ENCODE results near the gene PXDN. TPM values are rescaled to one million over a fixed set of nuclear protein-coding genes. Genes with fewer than 3 reads are reported as not detected.
"Not testable (repeated sequence)": the region's sequence is repeated elsewhere in the genome, so short reads cannot be mapped to it uniquely, and the experiment has no call there.

The PXDN gene
- total RNA-seq, 2 experiments from 2014 or later = 2.0 to 3.1 TPM

GRCh38 chr2:1784087-1784486 lies 39.8 kb upstream of the PXDN start:
- Mint-ChIP-seq H3K4me1 (peaks cover 38% of the 10 kb centered on the region), H3K27me3 (no peaks in the 10 kb centered on the region), H3K9me3 (ENCODE audit: low read depth) (no peaks in the 10 kb centered on the region), H3K27ac (no peak overlapping the region), H3K36me3 (no peaks in the 10 kb centered on the region), H3K4me3 (no peak overlapping the region)
- ATAC-seq = no peak
- CTCF ChIA-PET = interaction anchor here (0.9 to 1.0 kb wide), 2 partner anchors 14 to 18 kb away, joined by 3 read pairs; no protein-coding TSS in a partner anchor
- peak; percentile 46 for DNase-seq

DNA sequence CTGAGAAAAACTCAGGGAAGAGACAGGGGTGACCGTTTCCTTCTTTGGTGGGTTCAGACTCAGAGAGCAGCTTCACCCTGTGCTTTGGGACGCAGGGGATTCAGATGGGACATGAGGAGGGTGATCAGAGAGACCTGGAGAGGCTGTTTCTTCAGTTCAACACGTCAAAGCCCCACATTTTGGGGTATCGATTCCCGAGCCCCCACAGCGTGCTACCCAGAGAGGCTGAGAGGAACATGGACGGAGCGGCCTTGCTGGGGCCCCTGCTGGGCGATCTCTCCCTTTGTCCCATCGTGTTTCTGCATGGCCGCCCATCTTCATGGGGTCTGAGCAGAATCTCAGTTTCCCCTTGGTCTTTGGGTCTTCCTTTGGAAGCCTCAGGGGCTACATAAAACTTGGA lies 38.2 kb upstream of the PXDN start:
- H3K9me3 Mint-ChIP-seq (ENCODE audit: low read depth) = no peaks in the 10 kb centered on the region
- DNase-seq = no peak
- CTCF ChIA-PET = interaction anchor here (1.8 kb wide), 1 partner anchor 13 kb away, joined by 6 read pairs; no protein-coding TSS in a partner anchor
- H3K27me3 Mint-ChIP-seq = no peaks in the 10 kb centered on the region
- peaks cover 39% of the 10 kb centered on the region for H3K4me1 Mint-ChIP-seq
- no peak for ATAC-seq
- no peaks in the 10 kb centered on the region for H3K36me3 Mint-ChIP-seq
- peak overlapping the region; percentile 83 for H3K27ac Mint-ChIP-seq
- no peak overlapping the region for H3K4me3 Mint-ChIP-seq

DNA sequence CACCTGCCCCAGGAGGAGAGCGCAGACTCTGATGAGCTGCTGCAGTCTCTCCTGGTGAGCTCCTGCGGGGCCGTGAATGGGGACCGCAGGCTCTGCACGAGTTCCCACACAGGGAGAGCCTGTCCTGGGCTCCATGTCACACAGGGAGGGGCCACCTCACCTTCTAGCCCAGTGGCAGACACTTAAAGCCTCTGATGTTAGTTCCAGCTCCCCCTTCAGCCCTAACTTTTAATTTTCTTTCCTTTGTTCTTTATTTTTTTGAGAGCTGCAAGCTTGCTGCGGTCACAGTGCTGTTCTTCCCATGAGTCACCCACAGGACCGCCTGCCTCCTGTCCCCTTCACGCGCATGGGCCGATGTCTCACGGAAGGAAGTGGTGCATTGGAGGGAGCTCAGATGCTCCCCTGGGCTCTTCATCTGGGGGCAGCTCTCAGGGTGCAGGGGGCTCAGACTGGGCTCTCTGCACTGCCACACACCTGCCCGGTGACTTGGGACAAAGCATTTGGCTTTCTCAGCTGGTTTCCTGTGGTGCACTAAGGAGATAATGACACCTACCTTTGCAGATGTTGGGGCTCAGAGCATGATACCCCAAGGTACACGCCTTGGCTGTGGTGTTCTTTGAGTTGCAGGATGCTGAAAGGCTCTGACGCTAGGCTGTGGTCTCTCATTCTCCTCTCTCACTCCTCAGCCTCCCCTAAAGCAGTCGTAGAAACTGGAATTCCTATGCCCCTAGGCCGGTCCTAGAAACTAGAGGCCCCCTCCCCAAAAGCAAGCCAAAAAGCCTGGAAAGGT lies 37.2 kb upstream of the PXDN start:
- Mint-ChIP-seq H3K9me3 (ENCODE audit: low read depth) (no peaks in the 10 kb centered on the region), H3K4me3 (peak overlapping the region; percentile 32), H3K27ac (peak overlapping the region; percentile 83), H3K36me3 (no peaks in the 10 kb centered on the region), H3K27me3 (no peaks in the 10 kb centered on the region), H3K4me1 (peaks cover 39% of the 10 kb centered on the region)
- DNase-seq = peak; percentile 82
- CTCF ChIA-PET = interaction anchor here (1.3 to 1.8 kb wide), 2 partner anchors 12 to 37 kb away, joined by 5 to 6 read pairs; no protein-coding TSS in a partner anchor
- ATAC-seq = peak; percentile 86

GRCh38 chr2:1780693-1781092 lies 36.4 kb upstream of the PXDN start:
- no peaks in the 10 kb centered on the region for H3K27me3 Mint-ChIP-seq
- H3K9me3 Mint-ChIP-seq (ENCODE audit: low read depth) = no peaks in the 10 kb centered on the region
- no peak for DNase-seq
- peak; percentile 5 for ATAC-seq
- CTCF ChIA-PET = interaction anchor here (1.3 to 1.8 kb wide), 2 partner anchors 11 to 37 kb away, joined by 5 to 6 read pairs; no protein-coding TSS in a partner anchor
- H3K27ac Mint-ChIP-seq = peak overlapping the region; percentile 83
- peak overlapping the region; percentile 23 for H3K4me3 Mint-ChIP-seq
- peaks cover 39% of the 10 kb centered on the region for H3K4me1 Mint-ChIP-seq
- H3K36me3 Mint-ChIP-seq = no peaks in the 10 kb centered on the region

DNA sequence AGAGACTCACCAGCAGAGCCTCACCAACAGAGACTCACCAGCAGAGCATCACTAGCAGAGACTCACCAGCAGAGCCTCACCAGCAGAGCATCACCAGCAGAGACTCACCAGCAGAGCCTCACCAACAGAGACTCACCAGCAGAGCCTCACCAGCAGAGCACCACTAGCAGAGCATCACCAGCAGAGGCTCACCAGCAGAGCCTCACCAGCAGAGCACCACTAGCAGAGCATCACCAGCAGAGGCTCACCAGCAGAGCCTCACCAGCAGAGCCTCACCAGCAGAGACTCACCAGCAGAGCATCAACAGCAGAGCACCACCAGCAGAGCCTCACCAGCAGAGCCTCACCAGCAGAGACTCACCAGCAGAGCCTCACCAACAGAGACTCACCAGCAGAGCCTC lies 35.7 kb upstream of the PXDN start:
- peak overlapping the region; percentile 69 for H3K27ac Mint-ChIP-seq
- H3K4me3 Mint-ChIP-seq; DNase-seq; CTCF ChIA-PET; H3K9me3 Mint-ChIP-seq (ENCODE audit: low read depth); H3K27me3 Mint-ChIP-seq; H3K36me3 Mint-ChIP-seq; ATAC-seq: not testable (repeated sequence)
- H3K4me1 Mint-ChIP-seq = peaks cover 39% of the 10 kb centered on the region

DNA sequence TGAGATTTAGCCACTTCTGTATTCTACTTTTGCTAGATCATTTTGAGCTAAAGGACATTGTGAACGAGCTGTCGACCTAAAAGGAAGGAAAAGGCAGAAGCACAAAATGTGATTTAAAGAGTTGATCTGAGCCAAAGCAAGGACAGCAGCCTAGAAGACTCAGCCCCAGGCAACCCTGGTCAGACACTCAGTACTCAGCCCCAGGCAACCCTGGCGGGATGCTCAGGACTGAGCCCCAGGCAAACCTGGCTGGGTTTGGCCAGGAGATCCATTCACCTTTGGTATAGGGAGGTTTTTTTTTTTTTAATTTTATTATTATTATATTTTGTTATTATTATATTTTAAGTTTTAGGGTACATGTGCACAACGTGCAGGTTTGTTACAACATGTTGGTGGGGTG lies 34.3 kb upstream of the PXDN start:
- H3K27me3 Mint-ChIP-seq = no peaks in the 10 kb centered on the region
- CTCF ChIA-PET = interaction anchor here (1.8 kb wide), 1 partner anchor 9 kb away, joined by 6 read pairs; no protein-coding TSS in a partner anchor
- H3K9me3 Mint-ChIP-seq (ENCODE audit: low read depth) = no peaks in the 10 kb centered on the region
- ATAC-seq (no peak), DNase-seq (no peak)
- H3K27ac Mint-ChIP-seq = no peak overlapping the region
- no peaks in the 10 kb centered on the region for H3K36me3 Mint-ChIP-seq
- no peak overlapping the region for H3K4me3 Mint-ChIP-seq
- H3K4me1 Mint-ChIP-seq = peaks cover 33% of the 10 kb centered on the region

DNA sequence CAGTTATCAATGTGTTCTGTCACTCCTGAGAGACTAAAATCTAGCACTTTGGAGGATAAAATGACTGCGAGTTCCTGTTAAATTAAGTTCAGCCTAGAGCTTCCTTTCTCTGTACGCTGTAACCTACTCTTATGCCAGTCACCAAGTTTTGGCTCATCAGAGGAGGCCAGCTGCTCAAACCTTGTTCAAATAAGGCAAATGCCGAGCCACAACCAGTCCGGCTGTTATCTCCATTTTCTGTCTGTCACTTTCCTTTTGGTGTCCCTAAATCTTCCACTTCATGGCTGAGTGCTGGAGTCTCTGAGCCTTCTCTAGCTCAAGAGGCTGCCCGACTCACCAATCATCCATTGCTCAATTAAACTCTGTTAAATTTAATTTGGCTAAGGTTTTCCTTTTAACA lies 33.5 kb upstream of the PXDN start:
- CTCF ChIA-PET = interaction anchor here (1.8 kb wide), 1 partner anchor 8 kb away, joined by 6 read pairs; no protein-coding TSS in a partner anchor

GRCh38 chr2:1777156-1777555 lies 32.8 kb upstream of the PXDN start:
- CTCF ChIA-PET = interaction anchor here (1.5 to 1.8 kb wide), 2 partner anchors 8 to 41 kb away, joined by 5 to 6 read pairs; no protein-coding TSS in a partner anchor
- Mint-ChIP-seq H3K27ac (no peak overlapping the region), H3K4me1 (peaks cover 24% of the 10 kb centered on the region), H3K9me3 (ENCODE audit: low read depth) (no peaks in the 10 kb centered on the region), H3K4me3 (no peak overlapping the region), H3K36me3 (no peaks in the 10 kb centered on the region), H3K27me3 (no peaks in the 10 kb centered on the region)
- DNase-seq = no peak
- ATAC-seq = no peak

More for the DNA sequence above, 33.5 kb upstream of the PXDN start:
- DNase-seq = no peak
- ATAC-seq = no peak
- Mint-ChIP-seq H3K36me3 (no peaks in the 10 kb centered on the region), H3K4me3 (no peak overlapping the region), H3K27ac (no peak overlapping the region), H3K4me1 (peaks cover 30% of the 10 kb centered on the region), H3K9me3 (ENCODE audit: low read depth) (no peaks in the 10 kb centered on the region), H3K27me3 (no peaks in the 10 kb centered on the region)

- H3K9me3 Mint-ChIP-seq (ENCODE audit: low read depth) = no peaks in the 10 kb centered on the region
- no peak overlapping the region for H3K4me3 Mint-ChIP-seq
- DNase-seq (no peak), ATAC-seq (no peak)
- H3K4me1 Mint-ChIP-seq = peaks cover 9% of the 10 kb centered on the region
- no peak overlapping the region for H3K27ac Mint-ChIP-seq
- CTCF ChIA-PET = interaction anchor here (1.5 kb wide), 1 partner anchor 42 kb away, joined by 5 read pairs; no protein-coding TSS in a partner anchor
- H3K36me3 Mint-ChIP-seq = no peaks in the 10 kb centered on the region
- H3K27me3 Mint-ChIP-seq = no peaks in the 10 kb centered on the region
Observed at GRCh38 chr2:1775511-1776035, 31.3 kb upstream of the PXDN start.

GRCh38 chr2:1774929-1775328 lies 30.6 kb upstream of the PXDN start:
- H3K27ac Mint-ChIP-seq = no peak overlapping the region
- no peak overlapping the region for H3K4me3 Mint-ChIP-seq
- CTCF ChIA-PET = no interaction called here

DNA sequence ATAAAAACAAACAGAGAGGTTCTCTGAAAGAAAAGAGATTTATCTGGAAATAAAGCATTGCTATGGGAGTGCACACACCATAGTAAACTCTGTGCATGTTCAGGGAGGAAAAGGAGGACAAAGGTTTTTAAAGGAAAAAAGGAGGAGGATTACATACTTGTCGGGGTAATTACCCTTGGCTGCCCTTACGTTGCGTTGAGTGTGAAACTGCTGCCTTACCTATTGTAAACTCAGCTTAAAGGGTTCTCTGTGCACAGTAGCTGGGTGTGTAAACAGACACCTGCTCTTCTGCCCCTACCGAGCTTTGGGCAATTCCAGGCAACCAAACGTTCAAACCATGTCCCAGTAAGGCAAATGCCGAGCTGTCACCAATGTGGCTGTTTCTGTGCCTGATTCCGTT lies 29.6 kb upstream of the PXDN start:
- H3K9me3 Mint-ChIP-seq (ENCODE audit: low read depth) = no peaks in the 10 kb centered on the region
- no peak overlapping the region for H3K27ac Mint-ChIP-seq
- ATAC-seq (no peak), DNase-seq (no peak)
- peaks cover under 1% of the 10 kb centered on the region for H3K4me1 Mint-ChIP-seq
- CTCF ChIA-PET = no interaction called here
- H3K4me3 Mint-ChIP-seq = no peak overlapping the region
- H3K36me3 Mint-ChIP-seq = no peaks in the 10 kb centered on the region
- no peaks in the 10 kb centered on the region for H3K27me3 Mint-ChIP-seq

More at GRCh38 chr2:1774929-1775328, 30.6 kb upstream of the PXDN start:
- Mint-ChIP-seq H3K27me3 (no peaks in the 10 kb centered on the region), H3K9me3 (ENCODE audit: low read depth) (no peaks in the 10 kb centered on the region), H3K4me1 (peaks cover 6% of the 10 kb centered on the region), H3K36me3 (no peaks in the 10 kb centered on the region)
- DNase-seq (no peak), ATAC-seq (no peak)

DNA sequence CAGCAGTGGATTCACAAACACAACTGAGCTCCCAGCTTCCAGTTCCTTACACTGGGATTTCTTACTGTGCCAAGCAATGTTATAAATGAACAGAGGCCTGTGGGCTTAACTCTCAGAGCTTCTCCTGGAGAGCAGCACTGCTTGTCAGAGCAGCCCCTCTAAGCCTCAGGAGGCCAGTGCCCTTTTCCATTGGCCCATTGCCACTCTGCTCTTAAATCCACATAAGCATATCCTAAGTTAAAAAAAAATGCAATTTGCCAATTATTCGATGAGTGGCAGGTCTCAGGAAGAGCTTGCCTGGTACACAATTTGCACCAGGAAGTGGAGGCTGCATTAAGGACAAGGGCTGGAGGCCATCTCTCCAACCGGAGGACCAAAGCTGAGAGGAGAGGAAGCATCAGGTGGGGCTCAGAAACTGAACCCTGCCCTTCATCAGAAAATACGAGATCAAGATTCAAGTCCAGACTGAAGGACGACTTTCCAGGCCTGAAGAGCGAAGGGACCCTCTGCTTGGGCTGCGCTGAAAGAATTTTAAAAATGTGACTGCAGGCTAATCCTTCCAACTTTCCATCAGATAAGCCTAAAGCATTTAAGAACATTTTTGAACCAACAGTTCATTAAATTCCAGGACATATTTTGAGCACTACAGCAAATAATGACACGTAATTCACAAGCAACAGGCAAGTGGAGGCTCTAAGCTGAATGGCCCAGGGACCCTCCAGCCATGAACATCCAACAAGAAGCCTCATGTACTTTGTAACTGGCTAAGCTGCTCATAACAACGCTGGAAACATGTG lies 28.4 kb upstream of the PXDN start:
- Mint-ChIP-seq H3K4me3 (no peak overlapping the region), H3K27ac (no peak overlapping the region), H3K4me1 (no peaks in the 10 kb centered on the region), H3K27me3 (no peaks in the 10 kb centered on the region), H3K9me3 (ENCODE audit: low read depth) (no peaks in the 10 kb centered on the region), H3K36me3 (no peaks in the 10 kb centered on the region)
- ATAC-seq = no peak
- CTCF ChIA-PET = no interaction called here
- no peak for DNase-seq

DNA sequence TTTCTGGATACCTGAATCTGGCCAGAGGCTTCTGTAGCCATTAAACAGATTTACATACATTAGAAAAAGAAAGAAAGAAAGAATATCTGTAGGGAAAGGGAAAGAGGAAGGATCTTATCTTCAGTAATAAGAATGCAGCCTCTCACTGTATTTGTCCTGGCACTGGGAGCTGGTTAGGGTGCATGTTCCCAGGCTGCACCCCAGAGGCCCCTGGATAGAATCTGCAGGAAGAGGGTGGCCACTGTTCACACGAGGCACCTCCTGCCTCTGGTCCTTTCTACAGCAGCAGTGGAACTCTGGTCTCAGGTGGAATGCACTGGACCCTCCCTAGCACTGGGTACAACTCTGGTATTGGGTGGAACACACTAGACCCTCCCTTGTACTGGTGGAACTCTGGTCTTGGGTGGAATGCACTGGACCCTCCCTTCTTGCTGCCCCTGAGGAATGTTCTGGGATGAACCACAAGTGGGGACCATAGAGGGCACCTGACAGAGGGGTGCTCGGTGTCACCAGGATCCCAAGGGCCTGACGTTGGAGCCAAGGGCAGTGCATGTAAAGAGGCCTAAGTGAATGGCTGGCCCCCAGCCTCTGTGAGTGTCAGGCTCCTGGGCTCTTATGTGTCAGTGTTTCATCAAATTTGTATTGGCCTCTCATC lies 27.4 kb upstream of the PXDN start:
- Mint-ChIP-seq H3K36me3 (no peaks in the 10 kb centered on the region), H3K9me3 (ENCODE audit: low read depth) (no peaks in the 10 kb centered on the region), H3K27ac (no peak overlapping the region), H3K4me1 (no peaks in the 10 kb centered on the region), H3K4me3 (no peak overlapping the region), H3K27me3 (no peaks in the 10 kb centered on the region)
- DNase-seq (no peak), ATAC-seq (no peak)
- CTCF ChIA-PET = no interaction called here
